Endothelial cell (in vitro differentiated cells): ENCODE data around the gene KRT5. TPM values are rescaled to one million over a fixed set of nuclear protein-coding genes. Genes with fewer than 3 reads are reported as not detected.

Source experiments
- DNase-seq: peaks from one replicate; pipeline ENCODE4 v3.0.0; 2021; ENCODE audit warnings: low spot score
- H3K27ac Mint-ChIP-seq: one replicate; pipeline ENCODE4 v1.8.0; 2021; ENCODE audit warnings: mixed read lengths, inconsistent platforms; ENCODE audit not compliant: unreplicated experiment
- H3K27me3 Mint-ChIP-seq: one replicate; pipeline ENCODE4 v1.8.0; 2021; ENCODE audit warnings: mild to moderate bottlenecking, moderate library complexity, mixed read lengths, inconsistent platforms; ENCODE audit not compliant: unreplicated experiment
- H3K36me3 Mint-ChIP-seq: one replicate; pipeline ENCODE4 v1.8.0; 2021; ENCODE audit warnings: mild to moderate bottlenecking, low read depth, mixed read lengths, inconsistent platforms; ENCODE audit not compliant: unreplicated experiment
- H3K4me1 Mint-ChIP-seq: one replicate; pipeline ENCODE4 v1.8.0; 2021; ENCODE audit warnings: mild to moderate bottlenecking, mixed read lengths, inconsistent platforms; ENCODE audit not compliant: unreplicated experiment
- H3K4me3 Mint-ChIP-seq: one replicate; pipeline ENCODE4 v1.8.0; 2021; ENCODE audit warnings: mild to moderate bottlenecking, mixed read lengths, inconsistent platforms; ENCODE audit not compliant: unreplicated experiment
- H3K9me3 Mint-ChIP-seq: one replicate; pipeline ENCODE4 v1.8.0; 2021; ENCODE audit warnings: mixed read lengths, inconsistent platforms; ENCODE audit not compliant: unreplicated experiment
- CTCF ChIP-seq: fragments of 200-600 bp; sonication (generic); IDR thresholded peaks from one replicate; pipeline ENCODE4 v1.5.0; 2021; ENCODE audit warnings: antibody characterized with exemption; ENCODE audit not compliant: unreplicated experiment
- total RNA-seq: library from RNA; stranded (reverse); fragmentation: NEBNext Ultra II Directional; extraction: Animal tissue kit (Norgen Biotek cat#: 25700); gene quantifications from one replicate; pipeline ENCODE4 v1.2.1, GENCODE V29; 2021; ENCODE audit not compliant: unreplicated experiment

KRT5 gene
- total RNA-seq, 1 donor from 2014 or later = not detected

DNA sequence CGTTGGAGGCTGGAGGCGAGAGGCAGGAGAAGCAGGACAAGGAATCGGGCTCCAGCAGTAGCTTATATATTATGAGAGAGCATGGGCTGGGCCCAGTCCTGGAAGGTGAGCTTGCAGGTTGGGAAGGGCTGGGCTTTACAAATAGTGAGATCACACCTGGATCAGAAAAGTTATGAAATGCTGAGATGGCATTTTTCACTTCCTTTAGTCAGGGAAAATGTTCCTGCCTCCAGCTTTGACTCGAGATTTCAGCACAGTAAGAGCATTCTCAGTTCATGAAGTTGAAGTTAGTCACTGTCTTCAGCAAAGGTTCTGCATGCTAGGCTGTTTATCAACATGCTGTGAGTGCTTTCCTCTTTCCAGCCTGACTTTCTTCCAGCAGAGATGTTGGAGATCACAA lies 46.4 kb downstream of the KRT5 start, which contains the start of gene KRT6C:
KRT6C (minus strand) TSS at position 38 of the 400 bp plus-strand sequence. CDS start 68 bp downstream, outside the sequence.
- DNase-seq = no peak

DNA sequence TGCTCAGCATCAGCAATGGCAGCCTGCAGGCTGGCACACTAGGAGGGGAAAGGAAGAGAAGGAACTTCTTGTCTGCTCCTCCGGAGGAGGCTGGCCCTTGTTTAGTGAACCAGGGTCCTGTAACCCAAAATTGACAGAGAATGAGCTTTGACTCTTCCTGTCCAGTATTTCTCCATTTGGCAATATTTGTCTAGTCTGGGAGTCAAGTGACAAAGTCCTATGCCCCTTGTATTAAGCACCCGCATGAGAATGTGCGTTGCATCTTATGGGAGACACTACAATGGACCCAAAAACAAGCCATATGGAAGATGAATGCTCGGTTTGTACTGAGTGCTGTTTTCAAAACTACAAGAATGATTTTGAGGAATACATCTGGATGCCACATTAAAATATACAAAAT lies 50.3 kb downstream of the KRT5 start:
- Mint-ChIP-seq H3K27ac (no peak overlapping the region), H3K27me3 (no peaks in the 10 kb centered on the region), H3K9me3 (no peaks in the 10 kb centered on the region), H3K36me3 (no peaks in the 10 kb centered on the region), H3K4me1 (no peaks in the 10 kb centered on the region), H3K4me3 (no peak overlapping the region)
- no peak for DNase-seq
- TF ChIP-seq CTCF = no peak

More for the DNA sequence above, 46.4 kb downstream of the KRT5 start, which contains the start of gene KRT6C:
- Mint-ChIP-seq H3K27me3 (no peaks in the 10 kb centered on the region), H3K4me3 (no peak within 1 kb of the TSS), H3K4me1 (no peaks in the 10 kb centered on the region), H3K9me3 (no peaks in the 10 kb centered on the region), H3K36me3 (no peaks in the 10 kb centered on the region), H3K27ac (no peak within 1 kb of the TSS)
- TF ChIP-seq CTCF = no peak

GRCh38 chr12:52464897-52465296 lies 55.3 kb downstream of the KRT5 start:
- no peaks in the 10 kb centered on the region for H3K27me3 Mint-ChIP-seq
- H3K9me3 Mint-ChIP-seq = no peaks in the 10 kb centered on the region
- no peak for TF ChIP-seq CTCF
- DNase-seq = no peak
- H3K4me3 Mint-ChIP-seq = no peak overlapping the region
- no peaks in the 10 kb centered on the region for H3K4me1 Mint-ChIP-seq
- no peaks in the 10 kb centered on the region for H3K36me3 Mint-ChIP-seq
- H3K27ac Mint-ChIP-seq = no peak overlapping the region

Other genes with a start within 250 kb of the KRT5 start
- not detected for gene KRT86, start 245.7 kb downstream of the KRT5 start, total RNA-seq
- not detected for gene KRT81, start 228.9 kb downstream of the KRT5 start, total RNA-seq
- not detected for gene KRT83, start 199.0 kb downstream of the KRT5 start, total RNA-seq
- not detected for gene KRT85, start 152.9 kb downstream of the KRT5 start, total RNA-seq
- not detected for gene KRT84, start 134.7 kb downstream of the KRT5 start, total RNA-seq
- gene KRT82, start 114.1 kb downstream of the KRT5 start, total RNA-seq = not detected
- gene KRT75, start 86.0 kb downstream of the KRT5 start, total RNA-seq = not detected
- gene KRT6B, start 68.2 kb downstream of the KRT5 start, total RNA-seq = not detected
- not detected for gene KRT6C, start 46.6 kb downstream of the KRT5 start, total RNA-seq
- gene KRT6A, start 27.1 kb downstream of the KRT5 start, total RNA-seq = not detected
- not detected for gene KRT71, start 32.8 kb upstream of the KRT5 start, total RNA-seq
- not detected for gene KRT74, start 53.4 kb upstream of the KRT5 start, total RNA-seq
- gene KRT72, start 81.1 kb upstream of the KRT5 start, total RNA-seq = 0.28 TPM
- gene KRT73, start 98.2 kb upstream of the KRT5 start, total RNA-seq = 0.77 TPM
- gene KRT2, start 131.8 kb upstream of the KRT5 start, total RNA-seq = not detected
- not detected for gene KRT1, start 160.0 kb upstream of the KRT5 start, total RNA-seq
- gene KRT77, start 183.1 kb upstream of the KRT5 start, total RNA-seq = not detected